GM12891 (cell line): ENCODE data around the gene MVD.
"Not testable (repeated sequence)": the region's sequence is repeated elsewhere in the genome, so short reads cannot be mapped to it uniquely, and the experiment has no call there.

Source experiments
- DNase-seq: peaks from one replicate; pipeline ENCODE4 v3.0.0; 2011; ENCODE audit warnings: low spot score; ENCODE audit not compliant: insufficient read length
- FAIRE-seq: peaks from 2 replicates; lab custom pipeline; 2011; peaks lifted over from hg19 to GRCh38; lab: Jason Lieb, UNC
- PAX5 ChIP-seq: IDR thresholded peaks from 2 replicates; pipeline ENCODE4 v1.6.1; 2011; ENCODE audit warnings: low read length, moderate library complexity, mild to moderate bottlenecking; ENCODE audit not compliant: insufficient read depth, severe bottlenecking
- POLR2A ChIP-seq: IDR thresholded peaks from 2 replicates; pipeline ENCODE4 v1.6.1; 2011; ENCODE audit warnings: low read depth, low read length, control low read depth
- POLR2AphosphoS5 ChIP-seq: IDR thresholded peaks from 2 replicates; pipeline ENCODE4 v1.6.1; 2011; ENCODE audit warnings: low read depth, low read length, control low read depth
- POU2F2 ChIP-seq: IDR thresholded peaks from 2 replicates; pipeline ENCODE4 v1.6.1; 2011; ENCODE audit warnings: low read depth, mild to moderate bottlenecking, control low read depth, low read length, moderate library complexity
- SPI1 ChIP-seq: IDR thresholded peaks from 2 replicates; pipeline ENCODE4 v1.6.1; 2011; ENCODE audit warnings: low read depth, low read length, control low read depth
- TAF1 ChIP-seq: IDR thresholded peaks from 2 replicates; pipeline ENCODE4 v1.6.1; 2011; ENCODE audit warnings: low read depth, low read length, control low read depth

The MVD gene

DNA sequence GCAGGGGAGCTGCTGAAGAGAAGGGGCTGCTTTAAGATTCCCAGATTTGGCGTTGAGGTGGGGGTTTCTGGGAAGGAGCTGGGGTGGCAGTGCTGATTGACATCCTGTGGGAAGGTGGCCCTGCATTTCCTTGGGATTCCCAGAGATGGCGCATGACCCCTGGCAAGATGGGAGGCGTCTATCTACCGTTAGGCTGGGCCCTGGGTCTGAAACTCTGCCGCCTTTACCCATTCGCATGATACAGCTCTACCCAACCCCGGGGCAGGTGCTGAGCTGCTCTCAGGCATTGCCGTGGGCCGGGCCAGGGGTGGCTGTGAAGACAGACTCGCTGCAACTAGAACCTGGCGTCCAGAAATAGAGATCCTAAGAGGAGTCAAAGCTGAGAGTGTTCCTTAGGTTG is 9.9 kb upstream of the MVD start:
- TF ChIP-seq POLR2A (no peak), POLR2AphosphoS5 (no peak), PAX5 (no peak), TAF1 (no peak), POU2F2 (no peak), SPI1 (no peak)
- no peak for DNase-seq
- no peak for FAIRE-seq

GRCh38 chr16:88671806-88672205 is 8.9 kb upstream of the MVD start:
- TF ChIP-seq POLR2AphosphoS5 = no peak
- TF ChIP-seq SPI1 = no peak
- TF ChIP-seq TAF1 = no peak
- no peak for TF ChIP-seq POLR2A
- TF ChIP-seq POU2F2 = no peak
- no peak for TF ChIP-seq PAX5
- DNase-seq (no peak), FAIRE-seq (no peak)

- FAIRE-seq (no peak), DNase-seq (no peak)
- no peak for TF ChIP-seq POLR2AphosphoS5
- no peak for TF ChIP-seq POU2F2
- TF ChIP-seq POLR2A = no peak
Measured at GRCh38 chr16:88669980-88670379, 7.1 kb upstream of the MVD start.

GRCh38 chr16:88669493-88669892 is 6.6 kb upstream of the MVD start:
- DNase-seq, FAIRE-seq: not testable (repeated sequence)

- FAIRE-seq = no peak
- no peak for DNase-seq
- no peak for TF ChIP-seq TAF1
- no peak for TF ChIP-seq POLR2A
- TF ChIP-seq POU2F2 = no peak
- no peak for TF ChIP-seq POLR2AphosphoS5
- TF ChIP-seq SPI1 = no peak
- no peak for TF ChIP-seq PAX5
Measured at GRCh38 chr16:88667461-88667860, 4.6 kb upstream of the MVD start.

GRCh38 chr16:88665570-88665969 is 2.7 kb upstream of the MVD start:
- FAIRE-seq = no peak

DNA sequence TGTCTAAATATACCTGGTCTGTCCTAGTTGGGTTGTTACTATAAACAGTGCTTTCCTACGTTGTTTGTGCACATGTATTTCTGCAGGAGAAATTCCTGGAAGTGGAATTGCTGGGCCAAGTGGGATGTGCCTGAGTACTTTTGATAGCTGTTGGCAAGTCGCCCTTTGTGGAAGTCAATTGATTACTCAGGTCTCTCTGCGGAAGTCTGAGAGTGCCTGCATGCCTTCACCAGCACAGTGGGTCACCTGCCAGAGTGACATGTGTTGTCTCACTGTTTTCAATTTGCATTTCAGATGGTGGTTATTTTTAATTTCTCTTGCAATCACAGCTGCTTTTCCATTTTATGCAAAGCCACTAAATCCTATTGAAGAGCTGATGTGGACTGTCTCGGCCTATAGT is 2.3 kb upstream of the MVD start:
- no peak for DNase-seq
- TF ChIP-seq POLR2AphosphoS5 (no peak), POLR2A (no peak)
- no peak for FAIRE-seq

More at GRCh38 chr16:88665570-88665969, 2.7 kb upstream of the MVD start:
- TF ChIP-seq POU2F2 (no peak), TAF1 (no peak), SPI1 (no peak), POLR2AphosphoS5 (no peak), PAX5 (no peak), POLR2A (no peak)
- DNase-seq = no peak

GRCh38 chr16:88662222-88662842 is 559 bp downstream of the MVD start:
- FAIRE-seq (peak; percentile 35), DNase-seq (no peak)
- TF ChIP-seq PAX5 (no peak), POU2F2 (0 out of 2 replicates have a peak, but pooled peaks have one; percentile 42)

DNA sequence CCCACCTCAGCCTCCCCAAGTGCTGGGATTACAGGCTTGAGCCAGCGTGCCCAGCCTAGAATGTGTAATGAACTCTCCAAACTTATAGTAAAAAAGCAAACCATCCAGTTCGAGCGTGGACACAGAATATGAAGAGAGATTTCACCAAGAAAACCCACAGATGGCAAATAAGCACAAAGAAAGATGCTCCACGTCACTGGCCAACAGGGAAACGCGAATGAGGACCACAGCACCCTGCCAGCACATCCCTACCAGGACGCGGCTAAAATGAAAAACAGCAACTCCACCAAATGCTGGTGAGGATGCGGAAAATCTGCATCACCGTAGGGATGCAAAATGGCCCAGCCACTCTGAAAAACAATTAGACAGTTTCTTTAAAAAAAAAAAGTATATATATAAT is 1.4 kb downstream of the MVD start:
- TF ChIP-seq POLR2A = no peak
- no peak for TF ChIP-seq TAF1
- no peak for TF ChIP-seq POU2F2
- no peak for TF ChIP-seq POLR2AphosphoS5
- TF ChIP-seq SPI1 = no peak
- no peak for TF ChIP-seq PAX5
- FAIRE-seq (no peak), DNase-seq (no peak)

- DNase-seq (no peak), FAIRE-seq (no peak)
- TF ChIP-seq POLR2A (no peak), POU2F2 (no peak), PAX5 (no peak), SPI1 (no peak)
Measured at GRCh38 chr16:88659160-88659559, 3.7 kb downstream of the MVD start.

GRCh38 chr16:88658714-88659113 is 4.2 kb downstream of the MVD start:
- DNase-seq (no peak), FAIRE-seq (no peak)
- TF ChIP-seq SPI1 (no peak), POLR2A (no peak), TAF1 (no peak), POLR2AphosphoS5 (no peak), POU2F2 (no peak), PAX5 (no peak)
